Measurements from ENCODE around the gene SPTLC3. TPM values are rescaled to one million over a fixed set of nuclear protein-coding genes. Genes with fewer than 3 reads are reported as not detected.

The SPTLC3 gene
- total RNA-seq, 3 donors from 2014 or later, result 7.2 to 18.2 (median 9.7) TPM

GRCh38 chr20:13159889-13160288 lies 151.1 kb downstream of the SPTLC3 start:
- ATAC-seq (no peak), DNase-seq (no peak)
- intact Hi-C loops (cut with DNase I, micrococcal nuclease), result no loop called here
- Histone ChIP-seq H3K36me3 (ENCODE audit: low read depth) (no peaks in the 10 kb centered on the region), H3K4me1 (ENCODE audit: low read depth) (no peaks in the 10 kb centered on the region), H3K9me3 (no peaks in the 10 kb centered on the region), H3K4me3 (no peak overlapping the region)
- TF ChIP-seq CTCF (IDR thresholded peaks at IDR 0.05), result no peak

GRCh38 chr20:13165203-13165602 lies 156.4 kb downstream of the SPTLC3 start:
- Histone ChIP-seq H3K4me1 (ENCODE audit: low read depth) (no peaks in the 10 kb centered on the region), H3K9me3 (no peaks in the 10 kb centered on the region), H3K36me3 (ENCODE audit: low read depth) (no peaks in the 10 kb centered on the region), H3K4me3 (no peak overlapping the region)
- DNase-seq (no peak), ATAC-seq (no peak)
- TF ChIP-seq CTCF (IDR thresholded peaks at IDR 0.05), result no peak
- intact Hi-C loops (cut with DNase I, micrococcal nuclease), result no loop called here

GRCh38 chr20:13166011-13166410 lies 157.2 kb downstream of the SPTLC3 start:
- Histone ChIP-seq H3K36me3 (ENCODE audit: low read depth) (no peaks in the 10 kb centered on the region), H3K4me1 (ENCODE audit: low read depth) (no peaks in the 10 kb centered on the region), H3K4me3 (no peak overlapping the region), H3K9me3 (no peaks in the 10 kb centered on the region)
- no peak for TF ChIP-seq CTCF (IDR thresholded peaks at IDR 0.05)
- DNase-seq (no peak), ATAC-seq (no peak)
- intact Hi-C loops (cut with DNase I, micrococcal nuclease), result no loop called here

GRCh38 chr20:13166437-13166836 lies 157.7 kb downstream of the SPTLC3 start:
- no peak overlapping the region for H3K4me3 ChIP-seq
- no peaks in the 10 kb centered on the region for H3K9me3 ChIP-seq
- intact Hi-C loops (cut with DNase I, micrococcal nuclease), result no loop called here
- H3K36me3 ChIP-seq (ENCODE audit: low read depth), result no peaks in the 10 kb centered on the region
- TF ChIP-seq CTCF (IDR thresholded peaks at IDR 0.05), result no peak
- ATAC-seq (no peak), DNase-seq (no peak)
- H3K4me1 ChIP-seq (ENCODE audit: low read depth), result no peaks in the 10 kb centered on the region

GRCh38 chr20:13169086-13169485 lies 160.3 kb downstream of the SPTLC3 start:
- H3K36me3 ChIP-seq (ENCODE audit: low read depth), result no peaks in the 10 kb centered on the region
- DNase-seq (no peak), ATAC-seq (no peak)
- H3K4me3 ChIP-seq, result no peak overlapping the region
- no peaks in the 10 kb centered on the region for H3K4me1 ChIP-seq (ENCODE audit: low read depth)
- intact Hi-C loops (cut with DNase I, micrococcal nuclease), result no loop called here
- TF ChIP-seq CTCF (IDR thresholded peaks at IDR 0.05), result no peak
- no peaks in the 10 kb centered on the region for H3K9me3 ChIP-seq

- H3K9me3 ChIP-seq, result no peaks in the 10 kb centered on the region
- no peak overlapping the region for H3K4me3 ChIP-seq
- H3K4me1 ChIP-seq (ENCODE audit: low read depth), result no peaks in the 10 kb centered on the region
- no peaks in the 10 kb centered on the region for H3K36me3 ChIP-seq (ENCODE audit: low read depth)
- intact Hi-C loops (cut with DNase I, micrococcal nuclease), result no loop called here
- ATAC-seq, result no peak
- no peak for TF ChIP-seq CTCF (IDR thresholded peaks at IDR 0.05)
- no peak for DNase-seq
These were observed 162.0 kb downstream of the SPTLC3 start for GRCh38 chr20:13170771-13171170.
